SK-N-SH (cell line): ENCODE measurements around the gene SIGLEC9. TPM values are rescaled to one million over a fixed set of nuclear protein-coding genes. Genes with fewer than 3 reads are reported as not detected.

Experiments
- CTCF ChIA-PET: fragments of 300-600, 350-600 bp; formaldehyde crosslinking; extraction: SDS; loops from one replicate; lab custom pipeline; 2021; lab: Yijun Ruan, JAX
- POLR2A ChIA-PET: fragments of 350-600 bp; sonication (Branson Sonifier 250); formaldehyde crosslinking; extraction: SDS; loops from one replicate; lab custom pipeline; 2020; ENCODE audit warnings: antibody characterized with exemption, inconsistent platforms; lab: Yijun Ruan, JAX
- DNase-seq: peaks from one replicate; pipeline ENCODE4 v3.0.0; 2012
- H2AFZ ChIP-seq: fragments of 200-600 bp; sonication (generic); 2 replicates; pipeline ENCODE4 v1.8.1; 2016; ENCODE audit warnings: antibody characterized with exemption, mild to moderate bottlenecking, low read depth
- H3F3A ChIP-seq: fragments of 200-600 bp; sonication (generic); replicated peaks from 2 replicates; pipeline ENCODE3; 2016; ENCODE audit warnings: antibody characterized with exemption, mild to moderate bottlenecking; ENCODE audit not compliant: insufficient read depth
- H3K27ac ChIP-seq, 2 experiments: fragments of 200-500 bp in 1 of 2; fragments of 200-600 bp in 1 of 2; sonication (Bioruptor generic) in 1 of 2; sonication (generic), shearing (Covaris generic) in 1 of 2; 2 replicates each; pipeline versions ENCODE4 v1.5.1 to v1.6.1; 2014 to 2016; ENCODE audit warnings: low read depth in 2 of 2, inconsistent platforms in 1 of 2, low read length in 1 of 2, mild to moderate bottlenecking in 1 of 2, mixed read lengths in 1 of 2
- H3K27me3 ChIP-seq: fragments of 200-600 bp; sonication (generic), shearing (Covaris generic); 2 replicates; pipeline ENCODE4 v1.6.1; 2016; ENCODE audit warnings: mixed run types; ENCODE audit not compliant: insufficient read depth
- H3K36me3 ChIP-seq, 2 experiments: fragments of 200-500 bp in 1 of 2; fragments of 200-600 bp in 1 of 2; sonication (Bioruptor generic) in 1 of 2; sonication (generic) in 1 of 2; replicated peaks in 1 of 2; 2 replicates each; pipeline versions ENCODE3 to v1.5.1; 2014 to 2016; ENCODE audit warnings: low read length in 1 of 2, mild to moderate bottlenecking in 1 of 2; ENCODE audit not compliant: insufficient read depth in 2 of 2, control insufficient read depth in 1 of 2
- H3K4me1 ChIP-seq, 2 experiments: fragments of 200-500 bp in 1 of 2; fragments of 200-600 bp in 1 of 2; sonication (Bioruptor generic) in 1 of 2; sonication (generic), shearing (Covaris generic) in 1 of 2; 2 replicates each; pipeline versions ENCODE4 v1.5.1 to v1.6.1; 2014 to 2016; ENCODE audit warnings: low read depth in 1 of 2, low read length in 1 of 2, mixed run types in 1 of 2; ENCODE audit not compliant: insufficient read depth in 2 of 2, control insufficient read depth in 1 of 2
- H3K4me2 ChIP-seq: fragments of 200-600 bp; sonication (generic), shearing (Covaris generic); 2 replicates; pipeline ENCODE4 v1.6.1; 2017; ENCODE audit warnings: mixed run types
- H3K4me3 ChIP-seq, 2 experiments: fragments of 200-500 bp in 1 of 2; fragments of 200-600 bp in 1 of 2; sonication (Bioruptor generic) in 1 of 2; sonication (generic), shearing (Covaris generic) in 1 of 2; 2 replicates each; pipeline versions ENCODE4 v1.5.1 to v1.8.1; 2014 to 2016; ENCODE audit warnings: low read depth in 2 of 2, inconsistent platforms in 1 of 2, low read length in 1 of 2, mild to moderate bottlenecking in 1 of 2, mixed read lengths in 1 of 2, moderate library complexity in 1 of 2
- H3K79me2 ChIP-seq: fragments of 200-600 bp; sonication (generic); 2 replicates; pipeline ENCODE4 v1.8.1; 2017; ENCODE audit warnings: mild to moderate bottlenecking; ENCODE audit not compliant: insufficient read depth
- H3K9ac ChIP-seq: fragments of 200-600 bp; sonication (generic); 2 replicates; pipeline ENCODE4 v1.6.1; 2017; ENCODE audit warnings: mixed run types
- H3K9me2 ChIP-seq: fragments of 200-600 bp; sonication (generic); 2 replicates; pipeline ENCODE4 v1.6.1; 2017; ENCODE audit warnings: mixed run types
- H3K9me3 ChIP-seq: fragments of 200-600 bp; sonication (generic); 2 replicates; pipeline ENCODE4 v1.6.1; 2017; ENCODE audit warnings: mixed run types, mild to moderate bottlenecking, moderate library complexity
- H4K20me1 ChIP-seq: fragments of 200-600 bp; sonication (generic); 2 replicates; pipeline ENCODE4 v1.6.1; 2017; ENCODE audit warnings: mild to moderate bottlenecking, mixed run types; ENCODE audit not compliant: insufficient read depth
- CTCF ChIP-seq: fragments of 200-600 bp; sonication (generic); IDR thresholded peaks from 2 replicates; pipeline ENCODE4 v1.6.1; 2017; ENCODE audit warnings: antibody characterized with exemption, mild to moderate bottlenecking, moderate library complexity
- ELF1 ChIP-seq: IDR thresholded peaks from 2 replicates; pipeline ENCODE4 v1.4.0; 2012
- EZH2phosphoT487 ChIP-seq: fragments of 200-600 bp; sonication (generic); IDR thresholded peaks from 2 replicates; pipeline ENCODE4 v1.6.1; 2017; ENCODE audit warnings: low read depth, mixed run types, mild to moderate bottlenecking, antibody characterized with exemption, moderate library complexity, borderline replicate concordance
- GATA2 ChIP-seq: sonication (generic); formaldehyde crosslinking; IDR thresholded peaks from 2 replicates; pipeline ENCODE4 v1.5.0; 2020; ENCODE audit warnings: mild to moderate bottlenecking, missing genetic modification reagents
- JUND ChIP-seq: IDR thresholded peaks from 2 replicates; pipeline ENCODE4 v1.4.0; 2012
- NRF1 ChIP-seq: IDR thresholded peaks from 2 replicates; pipeline ENCODE4 v1.6.1; 2012; ENCODE audit warnings: low read depth, mild to moderate bottlenecking, low read length
- POLR2AphosphoS5 ChIP-seq: IDR thresholded peaks from 2 replicates; pipeline ENCODE4 v1.6.1; 2012; ENCODE audit warnings: low read depth, low read length
- RAD21 ChIP-seq: IDR thresholded peaks from 2 replicates; pipeline ENCODE4 v1.6.1; 2012; ENCODE audit warnings: mild to moderate bottlenecking, low read length
- SIN3A ChIP-seq: IDR thresholded peaks from 2 replicates; pipeline ENCODE4 v1.6.1; 2012; ENCODE audit warnings: low read depth, mild to moderate bottlenecking, low read length, moderate library complexity, borderline replicate concordance
- SMC3 ChIP-seq: IDR thresholded peaks from 2 replicates; pipeline ENCODE4 v1.6.1; 2012; ENCODE audit warnings: low read depth, low read length, improper control_type of control experiment
- TCF12 ChIP-seq: IDR thresholded peaks from 2 replicates; pipeline ENCODE4 v1.4.0; 2012
- USF2 ChIP-seq: fragments of 150-350 bp; IDR thresholded peaks from 2 replicates; pipeline ENCODE4 v1.6.1; 2017; ENCODE audit warnings: antibody characterized with exemption, low read length, low read depth, borderline replicate concordance
- WGBS: methylation state at CpG from one replicate; pipeline ENCODE4 v1.1.6; 2017; ENCODE audit warnings: low lambda C conversion rate; 5-methylcytosine and 5-hydroxymethylcytosine counted together
- polyA plus RNA-seq, 3 experiments: library from polyadenylated mRNA; depleted of rRNA; stranded (reverse); fragments of >200 nt; gene quantifications; 2 replicates each; pipeline ENCODE4 v1.2.3, GENCODE V29; 2012
- TF ChIP-seq, protein P1 (sequence below): IDR thresholded peaks from 2 replicates; pipeline ENCODE4 v1.6.1; 2012; ENCODE audit warnings: mild to moderate bottlenecking, low read depth, low read length, moderate library complexity
- TF ChIP-seq, protein P2 (sequence below): IDR thresholded peaks from 2 replicates; pipeline ENCODE4 v1.4.0; 2012; ENCODE audit warnings: low read depth, borderline replicate concordance

Gene SIGLEC9
- polyA plus RNA-seq, 1 of the 3 experiments (the other 2 are of a cell fraction): not detected

- Histone ChIP-seq H3K9ac (no peak overlapping the region), H2AFZ (no peak overlapping the region), H3F3A (no peaks in the 10 kb centered on the region), H3K4me3 (no peak overlapping the region), H3K36me3 (no peaks in the 10 kb centered on the region), H3K27ac (no peak overlapping the region), H3K9me2 (no peaks in the 10 kb centered on the region), H3K4me1 (no peaks in the 10 kb centered on the region), H3K79me2 (no peaks in the 10 kb centered on the region), H3K4me2 (no peak overlapping the region), H3K9me3 (no peaks in the 10 kb centered on the region), H3K27me3 (peaks cover 20% of the 10 kb centered on the region), H4K20me1 (no peaks in the 10 kb centered on the region)
- TF ChIP-seq NRF1 (no peak), POLR2AphosphoS5 (no peak), CTCF (no peak), EZH2phosphoT487 (no peak), GATA2 (no peak), SIN3A (no peak), SMC3 (no peak), USF2 (no peak), RAD21 (no peak), JUND (no peak), TCF12 (no peak), ELF1 (no peak)
- TF ChIP-seq, protein P1, sequence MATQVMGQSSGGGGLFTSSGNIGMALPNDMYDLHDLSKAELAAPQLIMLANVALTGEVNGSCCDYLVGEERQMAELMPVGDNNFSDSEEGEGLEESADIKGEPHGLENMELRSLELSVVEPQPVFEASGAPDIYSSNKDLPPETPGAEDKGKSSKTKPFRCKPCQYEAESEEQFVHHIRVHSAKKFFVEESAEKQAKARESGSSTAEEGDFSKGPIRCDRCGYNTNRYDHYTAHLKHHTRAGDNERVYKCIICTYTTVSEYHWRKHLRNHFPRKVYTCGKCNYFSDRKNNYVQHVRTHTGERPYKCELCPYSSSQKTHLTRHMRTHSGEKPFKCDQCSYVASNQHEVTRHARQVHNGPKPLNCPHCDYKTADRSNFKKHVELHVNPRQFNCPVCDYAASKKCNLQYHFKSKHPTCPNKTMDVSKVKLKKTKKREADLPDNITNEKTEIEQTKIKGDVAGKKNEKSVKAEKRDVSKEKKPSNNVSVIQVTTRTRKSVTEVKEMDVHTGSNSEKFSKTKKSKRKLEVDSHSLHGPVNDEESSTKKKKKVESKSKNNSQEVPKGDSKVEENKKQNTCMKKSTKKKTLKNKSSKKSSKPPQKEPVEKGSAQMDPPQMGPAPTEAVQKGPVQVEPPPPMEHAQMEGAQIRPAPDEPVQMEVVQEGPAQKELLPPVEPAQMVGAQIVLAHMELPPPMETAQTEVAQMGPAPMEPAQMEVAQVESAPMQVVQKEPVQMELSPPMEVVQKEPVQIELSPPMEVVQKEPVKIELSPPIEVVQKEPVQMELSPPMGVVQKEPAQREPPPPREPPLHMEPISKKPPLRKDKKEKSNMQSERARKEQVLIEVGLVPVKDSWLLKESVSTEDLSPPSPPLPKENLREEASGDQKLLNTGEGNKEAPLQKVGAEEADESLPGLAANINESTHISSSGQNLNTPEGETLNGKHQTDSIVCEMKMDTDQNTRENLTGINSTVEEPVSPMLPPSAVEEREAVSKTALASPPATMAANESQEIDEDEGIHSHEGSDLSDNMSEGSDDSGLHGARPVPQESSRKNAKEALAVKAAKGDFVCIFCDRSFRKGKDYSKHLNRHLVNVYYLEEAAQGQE: no peak
- TF ChIP-seq, protein P2, sequence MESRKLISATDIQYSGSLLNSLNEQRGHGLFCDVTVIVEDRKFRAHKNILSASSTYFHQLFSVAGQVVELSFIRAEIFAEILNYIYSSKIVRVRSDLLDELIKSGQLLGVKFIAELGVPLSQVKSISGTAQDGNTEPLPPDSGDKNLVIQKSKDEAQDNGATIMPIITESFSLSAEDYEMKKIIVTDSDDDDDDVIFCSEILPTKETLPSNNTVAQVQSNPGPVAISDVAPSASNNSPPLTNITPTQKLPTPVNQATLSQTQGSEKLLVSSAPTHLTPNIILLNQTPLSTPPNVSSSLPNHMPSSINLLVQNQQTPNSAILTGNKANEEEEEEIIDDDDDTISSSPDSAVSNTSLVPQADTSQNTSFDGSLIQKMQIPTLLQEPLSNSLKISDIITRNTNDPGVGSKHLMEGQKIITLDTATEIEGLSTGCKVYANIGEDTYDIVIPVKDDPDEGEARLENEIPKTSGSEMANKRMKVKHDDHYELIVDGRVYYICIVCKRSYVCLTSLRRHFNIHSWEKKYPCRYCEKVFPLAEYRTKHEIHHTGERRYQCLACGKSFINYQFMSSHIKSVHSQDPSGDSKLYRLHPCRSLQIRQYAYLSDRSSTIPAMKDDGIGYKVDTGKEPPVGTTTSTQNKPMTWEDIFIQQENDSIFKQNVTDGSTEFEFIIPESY: no peak
- ChIA-PET POLR2A (no interaction called here), CTCF (interaction anchor here (1.8 kb wide), 2 partner anchors 10 to 11 kb away, joined by 7 to 10 read pairs; no protein-coding TSS in a partner anchor)
- WGBS: 7% methylated on average over 4 of the region's 4 CpGs
- no peak for DNase-seq
Observed at GRCh38 chr19:51159656-51160055, 35.0 kb downstream of the SIGLEC9 start.
